Measurements from ENCODE around the gene SMAD6. TPM values are rescaled to one million over a fixed set of nuclear protein-coding genes. Genes with fewer than 3 reads are reported as not detected.

Gene SMAD6
- total and polyA plus RNA-seq, 5 donors from 2014 or later, result 0.27 TPM; not detected in 4

DNA sequence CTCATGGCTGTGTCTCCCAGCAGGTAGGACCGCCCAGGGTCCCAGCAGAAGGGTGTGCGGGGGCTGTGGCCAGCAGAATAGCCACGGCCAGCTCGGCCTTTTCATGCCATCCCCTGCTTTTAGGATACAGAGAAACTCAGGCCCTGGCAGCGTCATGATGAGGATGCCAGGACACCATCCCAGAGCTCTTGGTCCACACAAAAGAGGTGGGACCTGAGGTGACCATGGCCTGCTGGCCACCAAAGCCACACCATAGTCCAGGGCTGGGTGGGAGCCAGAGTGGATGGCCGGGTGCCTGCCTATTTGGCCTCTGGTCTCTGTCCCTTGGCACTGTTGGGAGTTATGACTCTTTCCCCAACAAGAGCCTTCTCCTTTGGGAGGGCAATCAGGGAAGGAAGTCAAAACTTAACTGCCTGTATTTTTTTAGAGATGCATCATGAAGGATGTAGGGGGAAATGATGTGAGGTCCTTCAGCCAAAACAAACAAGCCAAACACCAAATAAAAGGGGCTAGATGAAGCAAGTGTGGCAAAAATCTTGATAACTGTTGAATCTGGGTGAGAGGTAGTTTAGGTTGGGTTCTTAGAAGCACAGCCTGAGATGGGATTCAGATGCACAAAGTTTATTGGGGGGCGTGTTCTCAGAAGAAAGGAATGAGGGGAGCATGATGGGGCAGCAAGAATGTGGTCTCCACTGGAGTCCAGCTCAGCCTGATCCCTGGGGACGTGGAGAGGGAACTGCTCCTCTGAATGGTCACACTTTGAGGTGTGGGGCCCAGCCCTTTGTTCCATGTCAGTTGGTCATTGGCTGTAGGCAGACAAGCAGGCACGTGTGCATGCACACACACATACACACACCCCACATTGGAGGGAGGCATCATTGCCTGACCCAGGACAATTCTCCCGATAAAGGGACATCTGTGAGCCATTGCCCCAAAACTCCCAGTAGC is 33.2 kb downstream of the SMAD6 start:
- Mint-ChIP-seq H3K27ac (no peak overlapping the region), H3K9me3 (no peaks in the 10 kb centered on the region), H3K4me1 (no peaks in the 10 kb centered on the region), H3K36me3 (no peaks in the 10 kb centered on the region), H3K4me3 (no peak overlapping the region), H3K27me3 (peaks cover 5% of the 10 kb centered on the region)
- no peak overlapping the region for H3K27ac ChIP-seq (ENCODE audit: insufficient read depth, low read length, poor library complexity, severe bottlenecking)
- H3K36me3 ChIP-seq (ENCODE audit: control insufficient read depth, insufficient read depth, low read length), result no peaks in the 10 kb centered on the region
- no peak for DNase-seq
- H3K4me1 ChIP-seq (ENCODE audit: control insufficient read depth, insufficient read depth, low read length, poor library complexity, severe bottlenecking), result no peaks in the 10 kb centered on the region
- no peak overlapping the region for H3K4me3 ChIP-seq (ENCODE audit: low read depth, low read length)
- ATAC-seq (ENCODE audit: low read depth in 2 of 2), result no peak
- no peaks in the 10 kb centered on the region for H3K27me3 ChIP-seq (ENCODE audit: control insufficient read depth, insufficient read depth, low read length)
- no peaks in the 10 kb centered on the region for H3K9me3 ChIP-seq (ENCODE audit: control insufficient read depth in 2 of 2, low read length in 2 of 2)

DNA sequence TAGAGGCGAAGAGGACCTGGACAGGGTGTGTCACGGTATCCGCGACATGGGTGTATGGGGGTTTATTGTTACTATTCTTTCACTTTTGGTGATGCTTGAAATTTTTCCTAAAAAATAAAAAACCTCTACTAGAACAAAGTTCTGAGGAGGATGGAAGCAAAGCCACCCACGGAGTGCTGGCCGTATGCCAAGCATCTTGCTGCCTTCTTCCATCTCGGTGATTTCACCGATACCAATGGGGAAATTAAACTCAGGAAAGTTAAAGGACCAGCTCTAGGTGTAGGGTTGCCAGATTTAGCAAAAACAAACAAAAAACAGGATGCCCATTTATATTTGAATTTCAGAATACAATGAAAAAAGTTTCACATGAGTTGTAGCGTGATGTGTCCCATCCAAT is 33.9 kb downstream of the SMAD6 start:
- Histone ChIP-seq H3K36me3 (ENCODE audit: control insufficient read depth, insufficient read depth, low read length) (no peaks in the 10 kb centered on the region), H3K4me3 (ENCODE audit: low read depth, low read length) (no peak overlapping the region), H3K27ac (ENCODE audit: insufficient read depth, low read length, poor library complexity, severe bottlenecking) (no peak overlapping the region), H3K9me3 (ENCODE audit: control insufficient read depth in 2 of 2, low read length in 2 of 2) (no peaks in the 10 kb centered on the region), H3K27me3 (ENCODE audit: control insufficient read depth, insufficient read depth, low read length) (no peaks in the 10 kb centered on the region), H3K4me1 (ENCODE audit: control insufficient read depth, insufficient read depth, low read length, poor library complexity, severe bottlenecking) (no peaks in the 10 kb centered on the region)
- Mint-ChIP-seq H3K9me3 (no peaks in the 10 kb centered on the region), H3K4me3 (no peak overlapping the region), H3K27ac (no peak overlapping the region), H3K4me1 (no peaks in the 10 kb centered on the region), H3K27me3 (peaks cover 5% of the 10 kb centered on the region), H3K36me3 (no peaks in the 10 kb centered on the region)
- ATAC-seq (ENCODE audit: low read depth in 2 of 2) (no peak), DNase-seq (no peak)

DNA sequence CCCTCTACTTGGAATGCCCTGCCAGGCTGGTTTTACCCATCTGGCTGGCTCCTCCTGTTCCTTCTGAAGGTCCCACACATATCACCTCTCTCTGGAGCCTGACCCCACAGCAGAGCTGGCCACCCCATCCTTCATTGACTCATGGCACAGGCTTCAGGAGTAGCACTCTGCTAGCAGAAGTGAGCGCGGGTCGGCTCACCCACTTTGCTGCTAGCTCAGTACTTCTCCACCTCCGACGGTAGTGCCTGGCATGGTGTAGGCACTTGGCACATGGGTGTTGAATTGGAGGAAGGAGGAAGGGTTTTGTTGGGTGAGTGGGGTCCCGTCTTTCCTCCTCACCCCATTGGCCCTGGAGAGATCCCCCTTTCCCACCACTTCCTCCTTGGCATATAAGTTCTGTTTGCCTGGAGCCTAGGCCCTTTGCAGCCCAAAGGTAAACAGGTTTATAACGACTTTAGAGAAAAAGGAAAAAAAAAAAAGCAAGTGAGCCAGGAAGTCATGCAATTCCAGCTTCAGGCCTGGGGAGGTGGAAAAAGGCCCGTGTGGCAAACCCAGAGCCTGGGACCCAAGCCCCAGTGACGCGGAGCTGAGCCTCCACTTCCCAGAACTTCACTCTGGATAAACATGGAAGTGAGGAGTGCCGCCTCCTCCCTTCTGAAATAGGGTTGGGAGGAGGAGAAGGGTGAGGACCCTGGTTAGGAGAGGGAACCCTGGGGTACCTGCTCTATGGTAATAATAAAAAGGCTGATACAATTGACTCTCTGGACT is 35.4 kb downstream of the SMAD6 start:
- no peaks in the 10 kb centered on the region for H3K9me3 ChIP-seq (ENCODE audit: control insufficient read depth in 2 of 2, low read length in 2 of 2)

DNA sequence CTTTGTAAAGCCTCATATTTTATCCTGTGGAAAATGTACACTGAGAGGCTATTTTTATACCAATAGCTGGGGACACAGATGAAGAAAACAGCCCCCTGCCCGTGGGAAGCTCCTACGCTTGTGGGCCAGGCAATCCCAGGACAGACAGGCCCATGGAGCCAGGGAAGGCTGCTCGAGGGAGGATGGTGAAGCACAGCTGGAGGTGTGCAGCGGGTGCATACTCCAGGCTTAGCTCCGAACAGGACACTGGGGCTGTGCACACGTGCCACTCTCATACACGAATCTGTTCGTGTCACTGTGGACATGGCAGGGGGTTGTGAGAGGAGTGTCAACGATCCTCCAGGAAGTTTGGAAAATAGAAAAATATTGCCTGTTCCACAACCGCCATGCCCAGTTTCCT is 36.1 kb downstream of the SMAD6 start:
- ATAC-seq (ENCODE audit: low read depth in 2 of 2) (no peak), DNase-seq (no peak)
- Mint-ChIP-seq H3K36me3 (no peaks in the 10 kb centered on the region), H3K27me3 (peaks cover 5% of the 10 kb centered on the region), H3K4me3 (no peak overlapping the region), H3K4me1 (no peaks in the 10 kb centered on the region), H3K9me3 (no peaks in the 10 kb centered on the region), H3K27ac (no peak overlapping the region)
- H3K27ac ChIP-seq (ENCODE audit: insufficient read depth, low read length, poor library complexity, severe bottlenecking), result no peak overlapping the region
- no peaks in the 10 kb centered on the region for H3K9me3 ChIP-seq (ENCODE audit: control insufficient read depth in 2 of 2, low read length in 2 of 2)
- H3K36me3 ChIP-seq (ENCODE audit: control insufficient read depth, insufficient read depth, low read length), result no peaks in the 10 kb centered on the region
- no peak overlapping the region for H3K4me3 ChIP-seq (ENCODE audit: low read depth, low read length)
- no peaks in the 10 kb centered on the region for H3K27me3 ChIP-seq (ENCODE audit: control insufficient read depth, insufficient read depth, low read length)
- H3K4me1 ChIP-seq (ENCODE audit: control insufficient read depth, insufficient read depth, low read length, poor library complexity, severe bottlenecking), result no peaks in the 10 kb centered on the region

More for the DNA sequence above, 35.4 kb downstream of the SMAD6 start:
- Histone ChIP-seq H3K4me3 (ENCODE audit: low read depth, low read length) (no peak overlapping the region), H3K4me1 (ENCODE audit: control insufficient read depth, insufficient read depth, low read length, poor library complexity, severe bottlenecking) (no peaks in the 10 kb centered on the region), H3K36me3 (ENCODE audit: control insufficient read depth, insufficient read depth, low read length) (no peaks in the 10 kb centered on the region), H3K27me3 (ENCODE audit: control insufficient read depth, insufficient read depth, low read length) (no peaks in the 10 kb centered on the region), H3K27ac (ENCODE audit: insufficient read depth, low read length, poor library complexity, severe bottlenecking) (no peak overlapping the region)
- peaks cover 5% of the 10 kb centered on the region for H3K27me3 Mint-ChIP-seq
- no peak for ATAC-seq (ENCODE audit: low read depth in 2 of 2)
- no peak for DNase-seq
- H3K4me1 Mint-ChIP-seq, result no peaks in the 10 kb centered on the region
- H3K36me3 Mint-ChIP-seq, result no peaks in the 10 kb centered on the region
- no peaks in the 10 kb centered on the region for H3K9me3 Mint-ChIP-seq
- H3K27ac Mint-ChIP-seq, result no peak overlapping the region
- H3K4me3 Mint-ChIP-seq, result no peak overlapping the region

DNA sequence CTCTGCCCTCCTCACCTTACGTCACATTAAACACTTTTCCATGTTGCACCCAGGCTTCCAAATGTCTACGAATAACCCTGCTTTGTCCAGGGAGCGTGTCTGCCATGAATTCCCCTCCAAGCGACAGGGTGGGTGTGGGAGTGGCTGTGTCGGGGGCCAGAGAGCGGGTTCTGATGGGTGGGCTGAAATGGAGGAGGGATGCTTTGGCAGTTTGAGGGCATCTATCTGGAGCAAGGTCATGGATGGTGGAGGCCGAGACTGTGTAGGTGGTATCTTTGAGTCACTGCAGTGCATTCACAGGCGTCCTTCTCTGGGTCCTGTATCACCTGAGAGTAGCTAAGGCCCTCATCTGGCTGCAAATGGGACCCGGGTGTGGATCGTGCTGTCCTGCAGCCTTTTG is 36.6 kb downstream of the SMAD6 start:
- no peak overlapping the region for H3K27ac Mint-ChIP-seq
- H3K36me3 Mint-ChIP-seq, result no peaks in the 10 kb centered on the region
- Histone ChIP-seq H3K4me1 (ENCODE audit: control insufficient read depth, insufficient read depth, low read length, poor library complexity, severe bottlenecking) (no peaks in the 10 kb centered on the region), H3K27ac (ENCODE audit: insufficient read depth, low read length, poor library complexity, severe bottlenecking) (no peak overlapping the region), H3K9me3 (ENCODE audit: control insufficient read depth in 2 of 2, low read length in 2 of 2) (no peaks in the 10 kb centered on the region), H3K27me3 (ENCODE audit: control insufficient read depth, insufficient read depth, low read length) (no peaks in the 10 kb centered on the region), H3K4me3 (ENCODE audit: low read depth, low read length) (no peak overlapping the region), H3K36me3 (ENCODE audit: control insufficient read depth, insufficient read depth, low read length) (no peaks in the 10 kb centered on the region)
- no peak for ATAC-seq (ENCODE audit: low read depth in 2 of 2)
- peaks cover 2% of the 10 kb centered on the region for H3K27me3 Mint-ChIP-seq
- H3K4me1 Mint-ChIP-seq, result no peaks in the 10 kb centered on the region
- H3K4me3 Mint-ChIP-seq, result no peak overlapping the region
- DNase-seq, result no peak
- H3K9me3 Mint-ChIP-seq, result no peaks in the 10 kb centered on the region

DNA sequence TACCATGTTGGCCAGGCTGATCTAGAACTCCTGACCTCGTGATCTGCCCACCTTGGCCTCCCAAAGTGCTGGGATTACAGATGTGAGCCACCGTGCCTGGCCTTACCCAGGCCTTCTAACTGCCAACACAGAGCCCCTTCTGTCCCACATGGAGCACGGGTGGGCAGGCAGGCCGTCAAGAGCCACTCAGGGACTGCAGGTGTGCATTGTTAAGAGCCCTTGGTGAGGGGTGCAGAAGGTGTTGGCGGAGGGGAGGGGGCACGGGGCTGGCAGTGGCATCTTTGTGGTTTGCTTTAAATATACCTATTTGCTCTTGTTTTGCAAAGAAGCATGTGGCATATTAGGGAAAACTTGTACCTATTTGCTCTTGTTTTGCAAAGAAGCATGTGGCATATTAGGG is 37.3 kb downstream of the SMAD6 start:
- DNase-seq (no peak), ATAC-seq (ENCODE audit: low read depth in 2 of 2) (no peak)
- no peaks in the 10 kb centered on the region for H3K9me3 Mint-ChIP-seq
- H3K36me3 Mint-ChIP-seq, result no peaks in the 10 kb centered on the region
- H3K4me1 Mint-ChIP-seq, result no peaks in the 10 kb centered on the region
- Histone ChIP-seq H3K27ac (ENCODE audit: insufficient read depth, low read length, poor library complexity, severe bottlenecking) (no peak overlapping the region), H3K4me1 (ENCODE audit: control insufficient read depth, insufficient read depth, low read length, poor library complexity, severe bottlenecking) (no peaks in the 10 kb centered on the region), H3K36me3 (ENCODE audit: control insufficient read depth, insufficient read depth, low read length) (no peaks in the 10 kb centered on the region), H3K9me3 (ENCODE audit: control insufficient read depth in 2 of 2, low read length in 2 of 2) (no peaks in the 10 kb centered on the region), H3K4me3 (ENCODE audit: low read depth, low read length) (no peak overlapping the region), H3K27me3 (ENCODE audit: control insufficient read depth, insufficient read depth, low read length) (no peaks in the 10 kb centered on the region)
- H3K27ac Mint-ChIP-seq, result peak overlapping the region in 1 of 3 donors; percentile 20
- no peaks in the 10 kb centered on the region for H3K27me3 Mint-ChIP-seq
- no peak overlapping the region for H3K4me3 Mint-ChIP-seq

DNA sequence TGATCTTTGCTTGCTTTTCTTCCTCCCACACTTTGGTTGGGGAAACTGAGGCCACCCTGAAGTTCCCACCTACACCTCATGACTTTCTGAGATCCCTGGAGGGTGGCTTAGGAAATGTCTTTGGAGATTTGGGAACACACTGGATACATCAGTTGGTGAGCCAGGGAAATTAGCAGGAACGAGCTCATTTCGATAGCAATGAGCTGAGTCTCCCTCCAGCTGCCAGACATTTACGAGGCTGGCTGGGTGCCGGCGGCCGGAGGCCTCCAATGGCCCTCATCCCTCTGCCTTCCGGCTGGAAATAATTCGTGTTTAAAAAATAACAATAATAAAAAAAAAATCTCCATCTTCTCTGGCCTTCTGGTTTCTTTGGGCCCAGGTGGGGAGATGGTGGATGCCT is 38.8 kb downstream of the SMAD6 start:
- Histone ChIP-seq H3K4me1 (ENCODE audit: control insufficient read depth, insufficient read depth, low read length, poor library complexity, severe bottlenecking) (no peaks in the 10 kb centered on the region), H3K4me3 (ENCODE audit: low read depth, low read length) (no peak overlapping the region), H3K27ac (ENCODE audit: insufficient read depth, low read length, poor library complexity, severe bottlenecking) (no peak overlapping the region), H3K36me3 (ENCODE audit: control insufficient read depth, insufficient read depth, low read length) (no peaks in the 10 kb centered on the region), H3K27me3 (ENCODE audit: control insufficient read depth, insufficient read depth, low read length) (no peaks in the 10 kb centered on the region), H3K9me3 (ENCODE audit: control insufficient read depth in 2 of 2, low read length in 2 of 2) (no peaks in the 10 kb centered on the region)
- Mint-ChIP-seq H3K4me3 (no peak overlapping the region), H3K9me3 (no peaks in the 10 kb centered on the region), H3K36me3 (no peaks in the 10 kb centered on the region), H3K4me1 (peaks cover 0 to 6% (median 0%) of the 10 kb centered on the region in 4 donors), H3K27me3 (no peaks in the 10 kb centered on the region), H3K27ac (no peak overlapping the region)
- DNase-seq (no peak), ATAC-seq (ENCODE audit: low read depth in 2 of 2) (no peak)

All from CD4-positive, CD25-positive, alpha-beta regulatory T cell (primary cell).